ENCODE measurements around the gene XRRA1.

Gene XRRA1

GRCh38 chr11:74824285-74824982 is 124.5 kb downstream of the XRRA1 start:
- DNase-seq: no peak

GRCh38 chr11:74822170-74822569 is 126.7 kb downstream of the XRRA1 start:
- DNase-seq: no peak

- DNase-seq: no peak
These were observed 128.1 kb downstream of the XRRA1 start for GRCh38 chr11:74820763-74821162.

- no peak for DNase-seq
These were observed 129.5 kb downstream of the XRRA1 start for GRCh38 chr11:74819400-74819799.

GRCh38 chr11:74818283-74818946 is 130.5 kb downstream of the XRRA1 start:
- no peak for DNase-seq

GRCh38 chr11:74816664-74817063 is 132.2 kb downstream of the XRRA1 start:
- DNase-seq: no peak

GRCh38 chr11:74815966-74816365 is 132.9 kb downstream of the XRRA1 start:
- no peak for DNase-seq

- no peak for DNase-seq
These were observed 139.1 kb downstream of the XRRA1 start for GRCh38 chr11:74809801-74810200.

- no peak for DNase-seq
These were observed 142.6 kb downstream of the XRRA1 start for GRCh38 chr11:74806267-74806666.

GRCh38 chr11:74791333-74792100 is 157.4 kb downstream of the XRRA1 start:
- no peak for DNase-seq

All from left hindlimb (tissue), 1 donor.